ENCODE results near the gene STOX2. TPM values are rescaled to one million over a fixed set of nuclear protein-coding genes. Genes with fewer than 3 reads are reported as not detected.
A peak's percentile ranks its signal among the peaks of the same experiment; 100 is the strongest.
"Not testable (repeated sequence)": the region's sequence is repeated elsewhere in the genome, so short reads cannot be mapped to it uniquely, and the experiment has no call there.

The STOX2 gene
- total RNA-seq, 1 experiment from 2014 or later = 0.20 TPM

- DNase-seq (ENCODE audit: low read depth) = no peak
Measured at GRCh38 chr4:183935355-183936005, 30.4 kb downstream of the STOX2 start.

- no peak for DNase-seq (ENCODE audit: low read depth)
Measured at GRCh38 chr4:183936047-183936446, 30.9 kb downstream of the STOX2 start.

GRCh38 chr4:183936574-183937345 lies 31.7 kb downstream of the STOX2 start:
- DNase-seq (ENCODE audit: low read depth) = no peak

- DNase-seq (ENCODE audit: low read depth) = no peak
Measured at GRCh38 chr4:183940864-183941263, 35.8 kb downstream of the STOX2 start.

- no peak for DNase-seq (ENCODE audit: low read depth)
Measured at GRCh38 chr4:183941964-183942363, 36.9 kb downstream of the STOX2 start.

GRCh38 chr4:183945741-183946140 lies 40.6 kb downstream of the STOX2 start:
- no peak for DNase-seq (ENCODE audit: low read depth)

- DNase-seq (ENCODE audit: low read depth) = no peak
Measured at GRCh38 chr4:183950536-183950935, 45.4 kb downstream of the STOX2 start.

GRCh38 chr4:183952652-183953051 lies 47.5 kb downstream of the STOX2 start:
- not testable (repeated sequence) for DNase-seq (ENCODE audit: low read depth)

GRCh38 chr4:183959319-183960045 lies 54.4 kb downstream of the STOX2 start:
- no peak for DNase-seq (ENCODE audit: low read depth)

- DNase-seq (ENCODE audit: low read depth) = peak; percentile 2
Measured at GRCh38 chr4:183960046-183960420, 54.9 kb downstream of the STOX2 start.

- peak; percentile 5 for DNase-seq (ENCODE audit: low read depth)
Measured at GRCh38 chr4:183960962-183961541, 55.9 kb downstream of the STOX2 start.

GRCh38 chr4:183961795-183962194 lies 56.7 kb downstream of the STOX2 start:
- DNase-seq (ENCODE audit: low read depth) = no peak

GRCh38 chr4:183962419-183962818 lies 57.3 kb downstream of the STOX2 start:
- DNase-seq (ENCODE audit: low read depth) = no peak

- DNase-seq (ENCODE audit: low read depth) = peak; percentile 46
Measured at GRCh38 chr4:183966371-183966770, 61.3 kb downstream of the STOX2 start.

- no peak for DNase-seq (ENCODE audit: low read depth)
Measured at GRCh38 chr4:183967266-183967665, 62.2 kb downstream of the STOX2 start.

- DNase-seq (ENCODE audit: low read depth) = no peak
Measured at GRCh38 chr4:183968502-183968901, 63.4 kb downstream of the STOX2 start.

- no peak for DNase-seq (ENCODE audit: low read depth)
Measured at GRCh38 chr4:183968931-183969330, 63.8 kb downstream of the STOX2 start.

GRCh38 chr4:183969596-183969995 lies 64.5 kb downstream of the STOX2 start:
- DNase-seq (ENCODE audit: low read depth) = no peak

- no peak for DNase-seq (ENCODE audit: low read depth)
Measured at GRCh38 chr4:183971929-183972490, 66.9 kb downstream of the STOX2 start.

- no peak for DNase-seq (ENCODE audit: low read depth)
Measured at GRCh38 chr4:183977707-183978106, 72.6 kb downstream of the STOX2 start.

- DNase-seq (ENCODE audit: low read depth) = no peak
Measured at GRCh38 chr4:183984566-183984965, 79.5 kb downstream of the STOX2 start.

- DNase-seq (ENCODE audit: low read depth) = no peak
Measured at GRCh38 chr4:183985786-183986185, 80.7 kb downstream of the STOX2 start.

Data from M059J (cell line).